NCI-H146 treated with DMSO at 0.1 percent for 48 hours (cell line): Measurements from ENCODE around the gene CFAP251.
"Not testable (repeated sequence)": the region's sequence is repeated elsewhere in the genome, so short reads cannot be mapped to it uniquely, and the experiment has no call there.

Experiments used
- DNase-seq: peaks from one replicate; lab custom pipeline; 2025; ENCODE audit not compliant: unreplicated experiment; lab: John Stamatoyannopoulos, UW

The CFAP251 gene

GRCh38 chr12:121970581-121971300 is 52.3 kb downstream of the CFAP251 start:
- no peak for DNase-seq

DNA sequence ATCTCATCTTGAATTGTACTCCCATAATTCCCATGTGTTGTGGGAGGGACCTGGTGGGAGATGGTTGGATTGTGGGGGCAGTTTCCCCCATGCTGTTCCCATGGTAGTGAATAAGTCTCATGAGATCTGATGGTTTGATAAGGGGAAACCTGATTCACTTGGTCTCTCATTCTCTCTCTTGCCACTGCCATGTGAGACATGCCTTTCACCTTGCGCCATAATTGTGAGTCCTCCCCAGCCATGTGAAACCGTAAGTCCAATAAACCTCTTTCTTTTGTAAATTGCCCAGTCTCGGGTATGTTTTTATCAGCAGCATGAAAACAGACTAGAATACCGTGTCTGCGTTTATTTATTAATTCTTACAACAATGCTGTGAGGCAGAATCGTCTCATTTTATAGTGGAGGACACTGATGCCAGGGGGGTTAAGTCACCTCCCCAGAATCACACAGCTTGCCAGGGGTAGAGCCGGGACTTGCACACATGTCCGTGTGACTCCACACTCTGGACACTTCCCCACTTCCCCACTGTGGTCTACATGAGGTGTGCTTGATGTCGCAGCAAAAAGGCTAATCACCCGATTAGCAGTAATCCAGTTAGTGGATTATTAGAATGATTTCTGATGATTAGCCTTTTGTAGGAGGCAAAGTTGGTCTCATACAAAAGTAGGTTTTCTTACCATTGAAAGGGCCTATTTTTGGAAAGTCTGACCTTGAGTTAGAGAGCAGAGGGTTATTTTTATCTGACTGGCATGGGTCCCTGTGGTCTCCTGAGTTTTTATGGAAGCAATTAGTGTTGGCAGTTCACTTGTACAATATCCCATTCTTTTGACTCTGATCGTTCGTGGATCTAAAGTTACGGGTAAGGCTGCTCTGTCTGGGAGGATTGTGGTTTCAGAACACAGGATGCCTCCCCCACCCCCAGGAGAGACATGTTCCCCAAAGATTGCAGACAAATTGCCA is 55.9 kb downstream of the CFAP251 start:
- DNase-seq, result no peak

DNA sequence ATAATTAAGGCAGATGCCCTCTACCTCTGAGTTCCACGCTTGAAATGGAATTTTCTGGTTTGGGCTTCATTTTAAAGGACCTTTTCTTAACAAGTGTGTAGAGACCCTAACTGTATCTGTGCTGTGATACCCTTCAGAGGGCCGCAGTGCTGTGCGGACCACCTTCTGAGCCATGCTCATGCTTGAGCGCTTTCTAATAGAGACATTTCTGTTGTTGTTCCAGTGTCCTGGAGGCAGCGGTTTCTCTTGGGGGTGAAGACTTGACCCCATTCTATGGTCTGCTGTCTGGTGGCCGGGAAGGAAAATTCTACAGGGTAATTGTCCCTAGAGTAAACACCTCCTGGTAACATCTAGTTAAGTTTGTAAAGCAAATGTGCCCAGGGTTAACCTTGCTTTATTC is 56.6 kb downstream of the CFAP251 start:
- DNase-seq, result no peak

GRCh38 chr12:121976950-121977349 is 58.6 kb downstream of the CFAP251 start:
- no peak for DNase-seq

GRCh38 chr12:121980191-121980891 is 61.9 kb downstream of the CFAP251 start:
- DNase-seq, result no peak

DNA sequence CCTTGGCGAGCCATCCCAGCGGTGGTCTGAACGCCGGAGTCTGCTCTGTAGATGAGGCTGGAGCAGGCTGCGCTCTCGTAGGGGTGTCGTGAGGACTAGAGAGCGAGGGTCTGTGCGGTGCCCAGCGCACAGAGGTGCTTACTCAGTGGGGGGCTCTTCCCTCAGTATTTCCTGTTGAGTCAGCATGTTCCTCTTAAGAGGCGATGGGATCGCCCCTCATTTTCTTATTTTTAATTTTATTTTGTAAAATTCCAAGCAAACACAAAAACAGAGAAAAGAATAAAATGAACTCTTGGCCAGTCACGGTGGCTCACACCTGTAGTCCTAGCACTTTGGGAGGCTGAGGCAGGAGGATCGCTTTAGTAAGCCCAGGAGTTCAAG is 62.5 kb downstream of the CFAP251 start:
- no peak for DNase-seq

- DNase-seq, result no peak
These were observed 63.1 kb downstream of the CFAP251 start for GRCh38 chr12:121981456-121981855.

GRCh38 chr12:121982950-121983349 is 64.6 kb downstream of the CFAP251 start:
- no peak for DNase-seq

DNA sequence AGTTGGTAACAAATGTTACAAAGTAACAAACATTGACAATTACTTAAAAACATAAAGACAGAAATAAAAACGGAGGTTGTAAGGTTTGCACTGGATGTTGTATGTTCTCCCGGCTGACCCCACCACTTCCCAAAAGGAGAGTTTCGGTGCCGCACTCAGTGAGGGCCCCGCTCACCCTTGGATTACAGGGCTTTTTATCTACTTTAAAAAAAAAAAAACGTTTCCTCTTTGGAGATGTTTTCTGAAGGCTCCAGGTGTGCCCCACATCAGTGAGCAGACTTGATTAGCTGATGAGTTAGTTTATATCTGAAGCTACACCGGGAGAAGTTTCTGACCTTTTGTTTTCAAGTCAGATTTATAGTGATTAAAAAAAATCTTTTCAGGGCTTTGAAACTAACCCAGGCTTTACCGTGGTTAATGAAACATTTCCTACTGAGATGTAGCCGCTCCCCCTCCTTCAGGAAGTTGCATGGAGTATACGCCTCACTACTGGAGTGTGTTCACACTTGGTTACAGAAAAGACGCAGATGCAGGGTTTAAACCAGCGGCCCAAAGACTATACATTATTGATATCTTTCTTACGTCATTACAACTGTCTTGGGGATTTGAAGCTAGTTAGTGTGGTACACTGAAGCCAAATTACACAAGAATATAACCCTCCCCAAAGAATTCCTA is 65.3 kb downstream of the CFAP251 start:
- no peak for DNase-seq

DNA sequence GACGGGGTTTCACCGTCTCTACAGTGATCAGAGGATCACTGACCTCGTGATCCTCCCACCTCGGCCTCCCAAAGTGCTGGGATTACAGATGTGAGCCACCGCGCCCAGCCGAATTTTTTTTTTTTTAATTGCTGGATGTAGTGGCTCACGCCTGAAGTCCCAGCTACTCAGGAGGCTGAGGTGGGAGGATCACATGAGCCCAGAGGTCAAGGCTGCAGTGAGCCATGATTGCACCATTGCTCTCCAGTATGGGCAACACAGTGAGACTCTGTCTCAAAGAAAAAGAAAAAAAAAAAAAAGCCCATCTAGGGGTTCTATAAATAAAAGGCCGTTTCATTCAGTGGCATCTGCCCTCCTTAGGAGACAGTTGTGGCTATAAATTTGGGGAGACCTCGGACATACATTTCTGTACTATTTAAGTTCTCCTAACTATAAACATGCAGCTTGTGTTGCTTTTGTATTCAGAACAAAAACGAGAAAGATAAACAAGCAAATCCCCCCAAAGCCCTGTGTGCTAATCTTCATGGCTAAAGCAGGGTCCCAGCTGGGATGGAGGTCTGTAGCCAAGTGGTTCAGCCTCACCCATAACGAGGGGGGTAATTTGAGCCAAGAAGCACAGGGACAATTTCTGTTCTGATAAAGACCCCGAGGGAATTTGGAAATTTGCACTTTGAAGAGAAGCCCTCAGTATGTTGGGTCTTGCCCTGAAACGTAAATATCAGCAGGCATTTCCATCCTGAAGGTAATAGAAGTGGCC is 68.3 kb downstream of the CFAP251 start:
- no peak for DNase-seq

DNA sequence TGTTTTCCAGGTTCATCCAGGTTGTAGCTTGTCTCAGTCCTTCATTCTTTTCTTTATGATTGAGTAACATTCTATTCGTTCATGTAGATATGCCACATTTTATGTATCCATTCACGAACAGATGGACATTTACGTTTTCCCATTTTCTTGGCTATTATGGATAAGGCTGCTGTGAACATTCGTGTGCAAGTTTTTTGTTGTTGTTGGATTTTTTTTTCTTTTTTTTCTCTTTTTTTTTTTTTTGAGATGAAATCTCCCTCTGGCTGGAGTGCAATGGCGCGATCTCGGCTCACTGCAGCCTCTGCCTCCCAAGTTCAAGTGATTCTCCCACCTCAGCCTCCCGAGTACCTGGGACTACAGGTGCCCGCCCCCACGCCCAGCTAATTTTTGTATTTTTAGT is 70.1 kb downstream of the CFAP251 start:
- DNase-seq, result not testable (repeated sequence)

- peak; percentile 60 for DNase-seq
These were observed 71.1 kb downstream of the CFAP251 start for GRCh38 chr12:121989276-121990113.

DNA sequence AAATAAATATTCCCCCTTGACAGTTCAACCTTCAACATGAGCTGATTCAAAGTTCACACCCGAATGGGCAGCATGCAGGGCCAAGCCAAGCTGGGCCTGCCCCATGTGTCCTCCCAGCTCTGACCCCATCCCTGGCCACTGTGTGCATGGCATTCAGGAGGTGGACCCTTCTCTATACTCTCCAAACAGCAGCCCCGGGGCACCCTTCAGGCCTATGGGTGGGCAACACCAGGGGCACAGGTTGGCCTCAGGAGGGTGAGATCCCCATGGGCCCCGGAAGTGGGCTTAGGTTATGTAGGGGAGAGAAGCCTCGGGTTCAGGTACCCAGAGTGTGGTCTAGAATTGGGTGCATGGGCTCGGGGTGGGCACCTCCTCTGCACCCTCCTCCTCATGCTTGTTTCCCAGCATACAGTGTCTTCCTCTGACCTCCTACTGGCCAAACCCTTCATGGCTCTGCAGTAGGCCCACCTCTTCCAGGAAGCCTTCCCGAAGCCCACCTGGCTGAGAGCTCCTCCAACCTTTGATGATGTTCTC is 71.8 kb downstream of the CFAP251 start:
- no peak for DNase-seq

- no peak for DNase-seq
These were observed 72.6 kb downstream of the CFAP251 start for GRCh38 chr12:121990692-121991603.

GRCh38 chr12:121992059-121992879 is 73.9 kb downstream of the CFAP251 start:
- no peak for DNase-seq

- no peak for DNase-seq
These were observed 77.9 kb downstream of the CFAP251 start for GRCh38 chr12:121996050-121996944.
